ENCODE results near the gene NGDN.

GRCh38 chr14:23444314-23444713 is 25.2 kb upstream of the NGDN start:
- TF ChIP-seq CTCF (IDR thresholded peaks at IDR 0.05) (no peak), POLR2A (IDR thresholded peaks at IDR 0.05) (no peak)

All from heart left ventricle (tissue), 13 donors.